ENCODE measurements around the gene LMCD1. TPM values are rescaled to one million over a fixed set of nuclear protein-coding genes. Genes with fewer than 3 reads are reported as not detected.

Gene LMCD1
- polyA plus RNA-seq, 1 of the 3 experiments (the other 2 are of a cell fraction), result 23.6 TPM

GRCh38 chr3:8565376-8565775, 63.8 kb downstream of the LMCD1 start:
- peaks cover 0 to 46% of the 10 kb centered on the region in 2 experiments for H3K36me3 ChIP-seq (replicated peaks in 1 of 2; ENCODE audit: control insufficient read depth in 1 of 2, insufficient read depth in 2 of 2, low read length in 1 of 2)
- H3K4me3 ChIP-seq (ENCODE audit: low read depth in 2 of 2, low read length in 1 of 2), result no peak overlapping the region
- CTCF ChIA-PET, result interaction anchor here (0.6 to 1.0 kb wide), 2 partner anchors 68 to 123 kb away, joined by 3 read pairs; no protein-coding TSS in a partner anchor
- H3F3A ChIP-seq (replicated peaks; ENCODE audit: insufficient read depth), result no peaks in the 10 kb centered on the region
- no peak overlapping the region; a peak in 1 of 4 replicates for H3K27ac ChIP-seq (ENCODE audit: low read depth in 2 of 2, low read length in 1 of 2)
- WGBS (ENCODE audit: low lambda C conversion rate), result 99% methylated on average over 11 of the region's 15 CpGs
- no peak for DNase-seq
- no peaks in the 10 kb centered on the region for H3K27me3 ChIP-seq (ENCODE audit: insufficient read depth)
- TF ChIP-seq SMC3 (IDR thresholded peaks at IDR 0.05; ENCODE audit: low read depth, low read length), result no peak
- TF ChIP-seq TCF12 (IDR thresholded peaks at IDR 0.05), result no peak
- TF ChIP-seq, protein P1, sequence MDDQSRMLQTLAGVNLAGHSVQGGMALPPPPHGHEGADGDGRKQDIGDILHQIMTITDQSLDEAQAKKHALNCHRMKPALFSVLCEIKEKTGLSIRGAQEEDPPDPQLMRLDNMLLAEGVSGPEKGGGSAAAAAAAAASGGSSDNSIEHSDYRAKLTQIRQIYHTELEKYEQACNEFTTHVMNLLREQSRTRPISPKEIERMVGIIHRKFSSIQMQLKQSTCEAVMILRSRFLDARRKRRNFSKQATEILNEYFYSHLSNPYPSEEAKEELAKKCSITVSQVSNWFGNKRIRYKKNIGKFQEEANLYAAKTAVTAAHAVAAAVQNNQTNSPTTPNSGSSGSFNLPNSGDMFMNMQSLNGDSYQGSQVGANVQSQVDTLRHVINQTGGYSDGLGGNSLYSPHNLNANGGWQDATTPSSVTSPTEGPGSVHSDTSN (IDR thresholded peaks at IDR 0.05), result no peak
- TF ChIP-seq GATA2 (CRISPR knock-in tag; IDR thresholded peaks at IDR 0.05), result no peak
- no peak for TF ChIP-seq YY1 (IDR thresholded peaks at IDR 0.05; ENCODE audit: low read depth)
- TF ChIP-seq ELF1 (IDR thresholded peaks at IDR 0.05), result no peak
- TF ChIP-seq REST (IDR thresholded peaks at IDR 0.05; ENCODE audit: low read depth, low read length), result no peak
- no peak for TF ChIP-seq IRF3 (IDR thresholded peaks at IDR 0.05; ENCODE audit: low read depth, low read length)
- TF ChIP-seq MAX (IDR thresholded peaks at IDR 0.05; ENCODE audit: low read depth), result no peak
- TF ChIP-seq, protein P2, sequence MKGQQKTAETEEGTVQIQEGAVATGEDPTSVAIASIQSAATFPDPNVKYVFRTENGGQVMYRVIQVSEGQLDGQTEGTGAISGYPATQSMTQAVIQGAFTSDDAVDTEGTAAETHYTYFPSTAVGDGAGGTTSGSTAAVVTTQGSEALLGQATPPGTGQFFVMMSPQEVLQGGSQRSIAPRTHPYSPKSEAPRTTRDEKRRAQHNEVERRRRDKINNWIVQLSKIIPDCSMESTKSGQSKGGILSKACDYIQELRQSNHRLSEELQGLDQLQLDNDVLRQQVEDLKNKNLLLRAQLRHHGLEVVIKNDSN (IDR thresholded peaks at IDR 0.05; ENCODE audit: borderline replicate concordance, low read depth), result no peak
- TF ChIP-seq FOSL2 (IDR thresholded peaks at IDR 0.05; ENCODE audit: borderline replicate concordance, low read depth), result no peak
- no peak for TF ChIP-seq GABPA (IDR thresholded peaks at IDR 0.05; ENCODE audit: low read depth)
- no peak for TF ChIP-seq RXRA (IDR thresholded peaks at IDR 0.05; ENCODE audit: borderline replicate concordance, low read depth)
- no peak for TF ChIP-seq RFX5 (IDR thresholded peaks at IDR 0.05; ENCODE audit: low read length)
- no peak for TF ChIP-seq TEAD4 (IDR thresholded peaks at IDR 0.05; ENCODE audit: borderline replicate concordance, insufficient read depth)
- no peak overlapping the region for H3K4me2 ChIP-seq
- no peaks in the 10 kb centered on the region for H3K79me2 ChIP-seq (ENCODE audit: insufficient read depth)
- POLR2A ChIA-PET, result no interaction called here
- H4K20me1 ChIP-seq (ENCODE audit: insufficient read depth), result no peaks in the 10 kb centered on the region
- no peaks in the 10 kb centered on the region for H3K9me2 ChIP-seq
- H3K9ac ChIP-seq, result no peak overlapping the region
- H3K4me1 ChIP-seq (ENCODE audit: control insufficient read depth in 1 of 2, insufficient read depth in 2 of 2, low read depth in 1 of 2, low read length in 1 of 2), result no peaks in the 10 kb centered on the region; a peak in 1 of 4 replicates
- no peaks in the 10 kb centered on the region for H3K9me3 ChIP-seq
- no peak overlapping the region for H2AFZ ChIP-seq (ENCODE audit: low read depth)
